IMR-90 (cell line): ENCODE results near the gene NUDT7.

Experiments used
- CEBPB ChIP-seq: IDR thresholded peaks from 2 replicates; pipeline ENCODE4 v1.6.1; 2012; ENCODE audit warnings: low read depth, low read length, improper control_type of control experiment
- TF ChIP-seq, protein P1 (sequence below): conservative IDR thresholded peaks from 2 replicates; pipeline ENCODE4 v1.5.1; 2012; ENCODE audit warnings: mild to moderate bottlenecking, low read depth, low read length, improper control_type of control experiment

DNA sequence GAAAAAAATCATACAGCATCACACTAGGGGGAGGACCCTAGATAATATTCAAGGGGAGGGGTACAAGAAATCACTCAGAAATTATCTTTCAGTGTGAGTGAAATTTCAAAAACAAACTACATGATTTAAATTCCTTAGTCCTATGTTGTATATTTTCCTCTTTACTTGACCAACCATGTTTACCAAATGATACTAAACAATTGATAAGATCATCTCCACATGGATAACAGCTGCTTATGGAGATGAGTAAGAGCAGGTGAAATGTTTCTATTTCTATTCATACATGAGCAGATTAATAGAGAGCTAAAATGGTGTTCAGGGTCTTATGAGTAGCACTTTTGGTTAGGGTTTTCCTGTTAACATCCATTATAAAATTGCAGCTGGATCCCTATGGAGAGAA, 58.8 kb downstream of the NUDT7 start:
- no peak for TF ChIP-seq CEBPB
- TF ChIP-seq, protein P1, sequence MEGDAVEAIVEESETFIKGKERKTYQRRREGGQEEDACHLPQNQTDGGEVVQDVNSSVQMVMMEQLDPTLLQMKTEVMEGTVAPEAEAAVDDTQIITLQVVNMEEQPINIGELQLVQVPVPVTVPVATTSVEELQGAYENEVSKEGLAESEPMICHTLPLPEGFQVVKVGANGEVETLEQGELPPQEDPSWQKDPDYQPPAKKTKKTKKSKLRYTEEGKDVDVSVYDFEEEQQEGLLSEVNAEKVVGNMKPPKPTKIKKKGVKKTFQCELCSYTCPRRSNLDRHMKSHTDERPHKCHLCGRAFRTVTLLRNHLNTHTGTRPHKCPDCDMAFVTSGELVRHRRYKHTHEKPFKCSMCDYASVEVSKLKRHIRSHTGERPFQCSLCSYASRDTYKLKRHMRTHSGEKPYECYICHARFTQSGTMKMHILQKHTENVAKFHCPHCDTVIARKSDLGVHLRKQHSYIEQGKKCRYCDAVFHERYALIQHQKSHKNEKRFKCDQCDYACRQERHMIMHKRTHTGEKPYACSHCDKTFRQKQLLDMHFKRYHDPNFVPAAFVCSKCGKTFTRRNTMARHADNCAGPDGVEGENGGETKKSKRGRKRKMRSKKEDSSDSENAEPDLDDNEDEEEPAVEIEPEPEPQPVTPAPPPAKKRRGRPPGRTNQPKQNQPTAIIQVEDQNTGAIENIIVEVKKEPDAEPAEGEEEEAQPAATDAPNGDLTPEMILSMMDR, result no peak
